Daoy (cell line): ENCODE results near the gene SLIT3. TPM values are rescaled to one million over a fixed set of nuclear protein-coding genes. Genes with fewer than 3 reads are reported as not detected.

ENCODE experiments used
- DNase-seq: peaks from one replicate; pipeline ENCODE4 v3.0.0-alpha.2; 2015; ENCODE audit warnings: low read depth
- total RNA-seq: library from RNA; depleted of rRNA; stranded (reverse); fragments of >200 nt; shearing (Covaris generic); gene quantifications from 2 replicates; pipeline ENCODE4 v1.2.3, GENCODE V29; 2014

The SLIT3 gene
- total RNA-seq, 1 experiment from 2014 or later: 3.5 TPM

DNA sequence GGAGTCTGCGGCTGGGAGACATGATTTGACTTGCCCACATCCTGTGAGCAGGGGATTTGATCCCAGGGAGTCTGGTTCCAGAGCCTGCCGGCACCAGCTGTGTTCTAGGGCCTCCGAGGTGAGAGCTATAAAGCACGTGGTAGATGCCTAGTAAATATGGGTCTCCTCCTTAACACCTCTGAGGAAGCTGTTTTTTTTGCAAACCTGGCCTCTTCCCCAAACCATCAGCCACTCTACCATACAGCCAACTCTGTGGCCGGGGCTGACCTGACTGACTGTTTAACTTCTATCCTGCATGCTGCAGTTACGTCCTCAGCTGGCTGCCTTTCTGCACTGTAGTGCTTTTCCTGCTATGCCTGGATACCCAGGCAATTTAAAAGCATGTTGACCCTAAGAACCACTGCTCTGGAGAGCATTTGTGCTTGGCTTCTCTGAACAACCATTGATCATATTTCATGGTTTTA lies 220.5 kb downstream of the SLIT3 start:
- peak; percentile 11 for DNase-seq

- DNase-seq: no peak
Observed at GRCh38 chr5:169079697-169080096, 221.2 kb downstream of the SLIT3 start.

- no peak for DNase-seq
Observed at GRCh38 chr5:169074839-169075238, 226.1 kb downstream of the SLIT3 start.

- DNase-seq: no peak
Observed at GRCh38 chr5:169072233-169072632, 228.7 kb downstream of the SLIT3 start.

GRCh38 chr5:169070413-169070812 lies 230.5 kb downstream of the SLIT3 start:
- DNase-seq: no peak

GRCh38 chr5:169067751-169068173 lies 233.2 kb downstream of the SLIT3 start:
- no peak for DNase-seq

DNA sequence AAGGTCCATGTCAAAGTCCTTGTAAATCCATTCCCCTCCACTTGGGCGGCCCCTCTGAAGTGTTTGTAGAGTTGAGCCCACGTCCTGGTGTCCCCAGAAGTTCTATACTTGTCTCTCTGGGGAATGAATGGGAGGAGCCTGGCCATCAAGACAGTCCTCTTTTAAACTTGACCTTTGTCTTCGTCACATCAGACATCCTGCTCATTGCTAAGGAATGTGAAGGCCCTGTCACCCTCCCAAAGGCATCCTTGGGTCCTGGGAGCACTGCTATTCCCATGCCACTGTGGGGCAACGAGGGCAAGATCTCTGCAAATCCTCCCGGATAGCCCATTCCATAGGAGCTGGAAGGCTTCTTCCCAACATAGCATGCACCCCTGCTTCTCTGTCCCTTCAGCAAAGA lies 235.5 kb downstream of the SLIT3 start:
- DNase-seq: peak; percentile 29

GRCh38 chr5:169064093-169064492 lies 236.8 kb downstream of the SLIT3 start:
- peak; percentile 33 for DNase-seq

- DNase-seq: no peak
Observed at GRCh38 chr5:169063316-169063953, 237.5 kb downstream of the SLIT3 start.

- DNase-seq: no peak
Observed at GRCh38 chr5:169062690-169063089, 238.2 kb downstream of the SLIT3 start.

DNA sequence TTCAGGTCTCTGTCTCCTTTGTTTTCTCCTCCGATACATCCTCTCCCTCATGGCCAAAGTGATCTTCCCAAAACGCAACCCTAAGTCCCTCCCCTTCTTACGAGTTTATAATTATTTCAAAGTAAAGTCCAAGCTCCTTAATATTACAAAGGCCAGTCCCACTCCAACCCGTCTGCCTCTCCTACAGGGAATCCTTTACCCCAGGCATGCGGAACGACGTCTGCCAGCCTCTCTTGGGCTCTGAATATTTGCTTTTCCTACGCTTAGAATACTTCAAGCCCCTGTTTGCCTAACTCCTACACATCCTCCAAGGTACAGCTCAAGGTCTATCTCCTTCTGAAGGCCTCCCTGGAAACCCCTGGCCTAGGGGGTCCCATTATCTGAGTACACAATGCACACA lies 246.4 kb downstream of the SLIT3 start:
- DNase-seq: no peak

GRCh38 chr5:169052207-169052606 lies 248.7 kb downstream of the SLIT3 start:
- DNase-seq: peak; percentile 11

DNA sequence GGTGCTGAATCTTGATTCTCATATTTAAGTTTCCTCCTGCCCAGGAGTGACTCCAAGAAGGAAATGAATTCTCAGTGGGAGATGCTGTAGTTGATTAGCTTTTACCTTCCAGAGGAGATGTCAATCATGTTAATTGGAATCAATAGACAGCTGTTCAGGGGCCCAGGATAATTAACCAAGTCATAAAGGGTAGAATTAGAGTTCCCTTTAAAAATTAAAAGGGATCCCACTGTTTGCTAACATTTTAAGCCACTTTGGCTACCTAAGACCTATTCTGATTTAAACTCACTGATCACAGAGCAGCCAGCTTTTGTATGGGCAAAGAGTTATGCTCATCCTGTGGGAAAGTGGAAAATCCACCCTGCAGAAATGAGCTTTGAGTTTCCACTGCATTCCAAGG lies 249.6 kb downstream of the SLIT3 start:
- DNase-seq: no peak

DNA sequence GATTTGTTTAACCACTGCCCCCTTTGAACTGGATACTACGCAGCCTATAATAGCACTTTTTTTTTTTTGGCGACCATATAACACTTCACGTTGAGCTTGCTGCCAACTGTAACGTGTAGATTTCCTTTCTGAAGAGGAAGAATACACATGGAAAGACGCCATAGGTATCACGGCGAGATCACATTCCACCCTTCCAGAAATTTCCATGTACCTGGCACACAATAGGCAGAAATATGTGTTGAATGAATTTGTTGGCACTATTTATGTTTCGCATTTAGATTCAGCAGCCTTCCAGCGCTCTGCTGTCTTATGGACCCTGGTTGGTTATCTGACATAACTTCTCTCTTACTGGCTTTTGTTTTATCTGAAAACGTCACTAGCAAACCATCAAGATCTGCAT lies 250.3 kb downstream of the SLIT3 start:
- DNase-seq: no peak

- peak; percentile 14 for DNase-seq
Observed at GRCh38 chr5:169050146-169050571, 250.8 kb downstream of the SLIT3 start.

GRCh38 chr5:169049712-169050111 lies 251.2 kb downstream of the SLIT3 start:
- DNase-seq: no peak

DNA sequence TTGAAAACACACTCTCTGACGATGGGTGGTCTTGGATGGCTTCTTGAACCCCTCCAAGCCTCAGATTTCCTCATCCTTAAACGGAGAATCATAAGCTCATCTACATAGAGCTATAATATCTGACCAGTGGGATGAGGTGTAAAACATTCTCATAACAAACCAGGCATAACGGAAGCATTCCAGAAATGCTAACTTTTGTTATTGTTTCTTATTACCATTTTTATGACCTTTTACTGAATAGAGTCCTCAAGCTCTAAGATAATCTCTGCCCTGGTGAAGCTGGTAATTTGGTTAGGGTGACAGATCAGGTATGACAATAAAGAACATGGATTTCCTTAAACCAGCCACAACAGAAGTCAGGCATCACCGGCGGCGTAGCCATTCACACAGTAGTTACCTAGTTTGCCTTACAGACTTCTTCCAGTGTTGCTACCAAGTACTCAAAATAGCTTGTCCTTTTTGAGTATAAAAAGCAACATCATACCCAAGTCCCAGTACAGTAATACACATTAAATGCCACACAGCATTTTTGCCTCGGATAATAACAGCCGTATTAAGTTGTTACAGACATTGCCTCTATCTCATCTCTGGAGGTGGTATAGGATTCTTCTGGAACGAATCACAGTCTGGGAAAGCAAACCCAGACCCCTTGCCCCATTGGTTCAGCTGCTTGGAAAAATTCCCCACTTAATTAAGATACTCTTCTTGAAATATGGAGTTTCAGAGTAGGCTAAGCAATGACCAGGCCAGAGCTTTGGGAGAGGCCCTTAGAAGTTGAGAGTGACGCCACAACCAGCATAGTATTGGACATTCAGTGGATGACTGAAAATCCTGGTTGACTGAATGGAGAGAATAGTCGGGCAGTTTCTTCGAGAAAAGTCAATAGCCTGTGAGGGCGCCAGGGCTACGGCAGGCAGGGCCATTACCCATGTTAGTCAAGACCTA lies 252.5 kb downstream of the SLIT3 start:
- DNase-seq: no peak

DNA sequence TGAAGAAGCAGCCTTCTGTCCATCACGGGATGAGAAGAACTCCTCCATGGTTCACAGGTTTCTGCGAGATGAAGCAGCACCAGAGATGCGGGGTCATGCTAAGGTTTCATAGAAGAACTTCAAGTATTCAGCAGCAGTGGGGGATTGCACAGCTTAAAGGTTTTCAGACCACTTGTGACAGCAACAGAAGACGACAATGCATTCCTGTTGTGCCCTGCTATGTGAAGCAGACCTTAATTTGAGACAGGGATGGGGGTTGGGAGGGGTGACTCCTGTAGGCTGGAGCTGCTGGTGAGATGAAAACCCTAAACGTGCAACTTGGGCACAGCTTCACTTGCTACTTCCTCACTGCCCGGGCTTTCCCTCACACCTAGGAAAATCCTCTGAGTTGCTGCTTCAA lies 256.0 kb downstream of the SLIT3 start:
- DNase-seq: no peak

DNA sequence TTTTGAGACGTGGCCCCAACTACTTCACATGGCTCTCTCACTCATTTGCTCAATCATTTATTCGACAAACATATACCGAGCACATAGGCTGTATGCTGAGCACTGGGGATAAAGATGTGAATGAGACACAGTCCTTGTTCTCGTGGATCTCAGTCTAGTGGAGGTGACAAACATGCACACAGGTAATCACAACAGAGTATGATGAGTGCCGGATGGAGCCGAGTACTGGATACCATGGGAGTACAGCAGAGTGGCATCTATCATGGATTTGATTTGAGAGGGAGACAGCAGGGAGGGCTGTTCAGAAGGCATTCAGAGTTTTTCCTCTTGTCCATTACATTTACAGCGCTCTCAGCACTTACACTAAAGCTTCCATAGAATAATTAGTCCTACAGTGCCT lies 259.8 kb downstream of the SLIT3 start:
- DNase-seq: no peak

DNA sequence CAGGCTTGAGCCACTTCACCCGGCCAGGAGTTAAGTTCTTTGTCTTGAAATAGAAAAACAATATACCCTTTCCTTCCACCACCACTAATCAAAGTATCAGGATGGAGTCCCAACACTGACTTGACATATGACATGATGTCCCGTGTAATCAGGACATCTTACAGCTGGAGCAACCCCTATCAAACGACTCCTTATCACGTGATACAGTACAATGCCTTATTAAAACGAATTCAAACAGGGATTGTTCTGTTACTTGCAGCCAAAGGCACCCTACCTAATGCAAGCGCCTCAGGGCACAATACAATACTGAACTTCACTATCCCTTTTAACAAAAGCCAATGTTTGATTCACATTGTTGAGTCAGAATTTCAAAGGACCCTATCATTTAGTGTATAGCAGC lies 261.3 kb downstream of the SLIT3 start:
- no peak for DNase-seq

DNA sequence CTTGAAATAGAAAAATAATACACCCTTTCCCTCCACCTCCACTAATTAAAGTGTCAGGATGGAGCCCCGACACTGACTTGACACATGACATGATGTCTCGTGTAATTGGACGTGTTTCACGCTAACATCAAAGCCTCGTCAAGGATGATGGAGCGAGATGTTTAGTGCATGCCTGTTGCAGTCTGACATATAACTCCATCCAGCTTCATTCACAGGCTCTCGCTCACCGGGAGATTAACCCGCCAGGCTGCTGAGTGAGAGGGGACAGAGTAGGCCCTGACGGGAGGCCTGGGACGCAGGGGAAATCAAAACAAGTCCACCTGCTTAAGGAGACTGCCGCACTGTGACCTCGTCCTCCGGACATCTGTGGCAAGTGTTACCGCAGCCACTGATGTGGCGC lies 263.5 kb downstream of the SLIT3 start:
- no peak for DNase-seq

- DNase-seq: no peak
Observed at GRCh38 chr5:169036079-169036805, 264.7 kb downstream of the SLIT3 start.
